H9 (cell line): ENCODE results near the gene RBM12. TPM values are rescaled to one million over a fixed set of nuclear protein-coding genes. Genes with fewer than 3 reads are reported as not detected.

Experiments used
- DNase-seq: peaks from one replicate; pipeline ENCODE4 v3.0.0-alpha.2; 2017
- H2AFZ ChIP-seq: one replicate; pipeline ENCODE4 v1.6.1; 2013; ENCODE audit warnings: mild to moderate bottlenecking, low read length, control low read depth, moderate library complexity
- H2AK5ac ChIP-seq: 2 replicates; pipeline ENCODE4 v1.6.1; 2013; ENCODE audit warnings: low read length, control low read depth, mixed read lengths; ENCODE audit not compliant: insufficient read length
- H2BK120ac ChIP-seq: one replicate; pipeline ENCODE4 v1.6.1; 2013; ENCODE audit warnings: low read depth, mild to moderate bottlenecking, low read length, control low read depth, inconsistent platforms; ENCODE audit not compliant: poor library complexity, severe bottlenecking
- H2BK12ac ChIP-seq: 2 replicates; pipeline ENCODE4 v1.6.1; 2013; ENCODE audit warnings: low read length, control low read depth, mixed read lengths, low read depth; ENCODE audit not compliant: insufficient read length
- H2BK15ac ChIP-seq: 2 replicates; pipeline ENCODE4 v1.6.1; 2013; ENCODE audit warnings: low read depth, low read length, control low read depth
- H2BK20ac ChIP-seq: one replicate; pipeline ENCODE4 v1.6.1; 2013; ENCODE audit warnings: low read depth, mild to moderate bottlenecking, low read length, control low read depth, inconsistent platforms; ENCODE audit not compliant: poor library complexity, severe bottlenecking
- H2BK5ac ChIP-seq: 2 replicates; pipeline ENCODE4 v1.6.1; 2013; ENCODE audit warnings: low read length, control low read depth, mixed read lengths; ENCODE audit not compliant: insufficient read length
- H3K14ac ChIP-seq: 2 replicates; pipeline ENCODE4 v1.6.1; 2013; ENCODE audit warnings: low read length, control low read depth; ENCODE audit not compliant: insufficient read depth
- H3K18ac ChIP-seq: 2 replicates; pipeline ENCODE4 v1.6.1; 2013; ENCODE audit warnings: low read depth, mild to moderate bottlenecking, mixed read lengths, low read length, control low read depth; ENCODE audit not compliant: insufficient read length
- H3K23ac ChIP-seq: 2 replicates; pipeline ENCODE4 v1.6.1; 2013; ENCODE audit warnings: low read length, control low read depth, mixed read lengths, low read depth; ENCODE audit not compliant: insufficient read length
- H3K23me2 ChIP-seq: 2 replicates; pipeline ENCODE4 v1.6.1; 2013; ENCODE audit warnings: low read depth, mild to moderate bottlenecking, mixed read lengths, low read length, control low read depth; ENCODE audit not compliant: insufficient read length, poor library complexity, severe bottlenecking
- H3K27ac ChIP-seq: 2 replicates; pipeline ENCODE4 v1.5.1; 2013; ENCODE audit warnings: low read length, control low read depth, mixed read lengths, low read depth; ENCODE audit not compliant: insufficient read length
- H3K27me3 ChIP-seq: 2 replicates; pipeline ENCODE4 v1.6.1; 2013; ENCODE audit warnings: low read length, control low read depth, inconsistent platforms; ENCODE audit not compliant: insufficient read depth
- H3K4ac ChIP-seq: 2 replicates; pipeline ENCODE4 v1.6.1; 2013; ENCODE audit warnings: low read depth, mild to moderate bottlenecking, control low read depth, inconsistent platforms, low read length, moderate library complexity
- H3K4me1 ChIP-seq: 2 replicates; pipeline ENCODE4 v1.6.1; 2013; ENCODE audit warnings: low read length, control low read depth, inconsistent platforms; ENCODE audit not compliant: insufficient read depth
- H3K4me2 ChIP-seq: 2 replicates; pipeline ENCODE4 v1.6.1; 2013; ENCODE audit warnings: low read length, control low read depth, mixed read lengths; ENCODE audit not compliant: insufficient read length, insufficient read depth
- H3K56ac ChIP-seq: 2 replicates; pipeline ENCODE4 v1.6.1; 2013; ENCODE audit warnings: low read depth, mild to moderate bottlenecking, mixed read lengths, low read length, control low read depth; ENCODE audit not compliant: insufficient read length
- H3K79me1 ChIP-seq: 2 replicates; pipeline ENCODE4 v1.6.1; 2013; ENCODE audit warnings: low read depth, mild to moderate bottlenecking, moderate library complexity, low read length, control low read depth, inconsistent platforms; ENCODE audit not compliant: insufficient read depth, poor library complexity, severe bottlenecking
- H3K79me2 ChIP-seq: 2 replicates; pipeline ENCODE4 v1.6.1; 2013; ENCODE audit warnings: low read length, control low read depth, inconsistent platforms; ENCODE audit not compliant: insufficient read depth
- H3K9ac ChIP-seq: 2 replicates; pipeline ENCODE4 v1.6.1; 2013; ENCODE audit warnings: low read length, control low read depth, mixed read lengths; ENCODE audit not compliant: insufficient read length; ENCODE audit errors: extremely low read depth
- H3K9me3 ChIP-seq: one replicate; pipeline ENCODE4 v1.6.1; 2013; ENCODE audit warnings: low read depth, low read length, inconsistent platforms; ENCODE audit not compliant: control insufficient read depth
- H3T11ph ChIP-seq: one replicate; pipeline ENCODE4 v1.6.1; 2013; ENCODE audit warnings: mild to moderate bottlenecking, low read length, control low read depth, inconsistent platforms
- H4K20me1 ChIP-seq: one replicate; pipeline ENCODE4 v1.6.1; 2013; ENCODE audit not compliant: control insufficient read depth, insufficient read length, insufficient read depth
- H4K5ac ChIP-seq: 2 replicates; pipeline ENCODE4 v1.6.1; 2013; ENCODE audit warnings: low read depth, mild to moderate bottlenecking, mixed read lengths, low read length, control low read depth; ENCODE audit not compliant: insufficient read length
- H4K8ac ChIP-seq: replicated peaks from 2 replicates; pipeline ENCODE4 v1.6.1; 2013; ENCODE audit warnings: low read length, control low read depth, mixed read lengths, low read depth; ENCODE audit not compliant: insufficient read length
- H4K91ac ChIP-seq: 2 replicates; pipeline ENCODE4 v1.6.1; 2013; ENCODE audit warnings: low read depth, mild to moderate bottlenecking, moderate library complexity, mixed read lengths, low read length, control low read depth; ENCODE audit not compliant: insufficient read length
- H3K27ac Mint-ChIP-seq, 3 experiments: 2 replicates in 2 of 3; 3 replicates in 1 of 3; pipeline ENCODE4 v1.8.0; 2020 to 2021; ENCODE audit warnings: mixed read lengths in 3 of 3, mild to moderate bottlenecking in 1 of 3, moderate library complexity in 1 of 3
- H3K27me3 Mint-ChIP-seq: 2 replicates; pipeline ENCODE4 v1.8.0; 2021; ENCODE audit warnings: low read depth, mild to moderate bottlenecking, moderate library complexity, mixed read lengths
- H3K36me3 Mint-ChIP-seq, 3 experiments: 2 replicates in 2 of 3; 3 replicates in 1 of 3; pipeline ENCODE4 v1.8.0; 2020 to 2021; ENCODE audit warnings: low read depth in 3 of 3, mixed read lengths in 3 of 3; ENCODE audit not compliant: insufficient read depth in 1 of 3
- H3K4me1 Mint-ChIP-seq, 2 experiments: 2 replicates each; pipeline ENCODE4 v1.8.0; 2020; ENCODE audit warnings: mixed read lengths in 2 of 2
- H3K4me3 Mint-ChIP-seq, 2 experiments: 2 replicates in 1 of 2; 3 replicates in 1 of 2; pipeline ENCODE4 v1.8.0; 2020 to 2021; ENCODE audit warnings: mild to moderate bottlenecking in 2 of 2, mixed read lengths in 2 of 2, moderate library complexity in 1 of 2
- H3K9me3 Mint-ChIP-seq, 2 experiments: 2 replicates in 1 of 2; 3 replicates in 1 of 2; pipeline ENCODE4 v1.8.0; 2020; ENCODE audit warnings: mild to moderate bottlenecking in 2 of 2, mixed read lengths in 2 of 2, moderate library complexity in 1 of 2
- CTCF ChIP-seq: fragments of 200-600 bp; sonication (generic); conservative IDR thresholded peaks from 3 replicates; pipeline ENCODE4 v1.8.0; 2021; ENCODE audit warnings: antibody characterized with exemption, mild to moderate bottlenecking
- WGBS: extraction: QIAGEN DNeasy Blood & Tissue Kit; methylation state at CpG from one replicate; pipeline ENCODE4 v1.1.7; 2013; ENCODE audit warnings: missing lambda C conversion rate, low lambda C conversion rate, mixed read lengths; ENCODE audit not compliant: insufficient read length; ENCODE audit errors: extremely low coverage; 5-methylcytosine and 5-hydroxymethylcytosine counted together
- total RNA-seq: library from RNA; stranded (reverse); gene quantifications from 2 replicates; pipeline ENCODE4 v1.2.1, GENCODE V29; 2021

RBM12 gene
- total RNA-seq, 1 experiment from 2014 or later = 260 TPM

DNA sequence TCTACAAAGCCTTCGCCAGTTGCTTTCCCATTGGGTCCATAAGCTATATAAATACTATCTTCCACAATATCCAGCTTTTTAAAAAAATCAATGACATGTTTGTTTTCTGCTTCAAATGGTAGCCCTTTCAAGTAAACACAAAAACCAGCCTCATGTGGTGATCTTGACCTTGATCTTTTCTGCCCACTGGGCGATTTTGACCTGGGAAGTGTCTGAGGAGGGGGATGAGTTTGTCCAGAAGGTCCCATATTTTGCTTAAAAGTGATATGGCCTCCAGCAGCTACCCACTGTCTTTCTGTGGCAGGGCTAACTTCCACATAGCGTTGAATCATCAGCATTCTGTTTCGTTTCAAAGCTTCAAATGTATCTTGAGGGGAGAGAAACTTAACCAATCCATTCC, 10.8 kb downstream of the RBM12 start:
- Histone ChIP-seq H3K4me1 (no peaks in the 10 kb centered on the region), H3K79me2 (peaks cover 62% of the 10 kb centered on the region), H2BK120ac (no peak overlapping the region), H3K9ac (no peak overlapping the region), H3T11ph (no peak overlapping the region), H3K56ac (no peak overlapping the region), H3K4ac (no peak overlapping the region), H4K5ac (no peak overlapping the region), H4K8ac (no peak overlapping the region), H2BK15ac (no peak overlapping the region), H2AFZ (no peak overlapping the region), H2BK12ac (no peak overlapping the region), H3K9me3 (no peaks in the 10 kb centered on the region), H3K23ac (no peak overlapping the region), H3K18ac (no peak overlapping the region), H3K79me1 (peaks cover 5% of the 10 kb centered on the region), H4K91ac (no peak overlapping the region), H3K4me2 (no peak overlapping the region), H2BK5ac (no peak overlapping the region), H3K27me3 (no peaks in the 10 kb centered on the region), H3K14ac (no peak overlapping the region), H3K23me2 (no peaks in the 10 kb centered on the region), H2BK20ac (no peak overlapping the region), H2AK5ac (no peak overlapping the region), H4K20me1 (peaks cover 4% of the 10 kb centered on the region), H3K27ac (no peak overlapping the region)
- no peaks in the 10 kb centered on the region for H3K9me3 Mint-ChIP-seq
- peaks cover 8 to 9% of the 10 kb centered on the region in 2 experiments; a peak in 3 of 4 replicates for H3K4me1 Mint-ChIP-seq
- no CpG with 5 or more reads among the region's 4 CpGs for whole genome bisulfite sequencing
- H3K36me3 Mint-ChIP-seq = peaks cover 3 to 23% (median 18%) of the 10 kb centered on the region in 3 experiments; a peak in 6 of 7 replicates
- no peak overlapping the region for H3K4me3 Mint-ChIP-seq
- H3K27me3 Mint-ChIP-seq = no peaks in the 10 kb centered on the region
- DNase-seq = no peak
- no peak for TF ChIP-seq CTCF
- no peak overlapping the region for H3K27ac Mint-ChIP-seq
